Hematopoietic multipotent progenitor cell treated with erythropoietin and hydrocortisone succinate and interleukin-3 and kit ligand, for 6 days (in vitro differentiated cells): ENCODE results near the gene TANGO6.
"Not testable (repeated sequence)": the region's sequence is repeated elsewhere in the genome, so short reads cannot be mapped to it uniquely, and the experiment has no call there.

Experiments used
- DNase-seq: peaks from one replicate; pipeline ENCODE4 v3.0.0-alpha.2; 2015

Gene TANGO6

DNA sequence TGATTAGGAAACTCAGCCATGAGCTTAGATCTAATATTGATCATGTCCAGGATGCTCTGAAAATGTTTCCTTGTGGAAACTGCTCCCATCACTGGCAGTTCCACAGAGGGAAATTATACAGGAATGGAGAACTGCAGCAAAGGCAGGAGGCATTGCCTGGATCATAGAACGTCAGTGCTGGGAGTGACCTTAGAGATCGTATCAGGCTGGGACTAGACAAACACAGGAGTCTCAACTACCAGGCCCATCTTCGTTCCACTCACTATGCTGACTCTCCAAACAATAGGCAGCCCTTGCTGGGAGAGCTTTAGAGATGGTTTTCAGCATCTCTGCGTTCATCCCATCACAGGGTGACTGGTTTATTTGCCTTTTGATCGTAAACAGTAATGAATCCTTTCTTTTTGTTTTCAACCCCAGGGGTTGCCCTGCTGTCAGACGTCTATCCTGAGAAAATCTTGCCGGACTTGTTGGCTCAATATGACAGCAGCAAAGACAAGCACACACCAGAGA, 130.3 kb downstream of the TANGO6 start:
- no peak for DNase-seq

DNA sequence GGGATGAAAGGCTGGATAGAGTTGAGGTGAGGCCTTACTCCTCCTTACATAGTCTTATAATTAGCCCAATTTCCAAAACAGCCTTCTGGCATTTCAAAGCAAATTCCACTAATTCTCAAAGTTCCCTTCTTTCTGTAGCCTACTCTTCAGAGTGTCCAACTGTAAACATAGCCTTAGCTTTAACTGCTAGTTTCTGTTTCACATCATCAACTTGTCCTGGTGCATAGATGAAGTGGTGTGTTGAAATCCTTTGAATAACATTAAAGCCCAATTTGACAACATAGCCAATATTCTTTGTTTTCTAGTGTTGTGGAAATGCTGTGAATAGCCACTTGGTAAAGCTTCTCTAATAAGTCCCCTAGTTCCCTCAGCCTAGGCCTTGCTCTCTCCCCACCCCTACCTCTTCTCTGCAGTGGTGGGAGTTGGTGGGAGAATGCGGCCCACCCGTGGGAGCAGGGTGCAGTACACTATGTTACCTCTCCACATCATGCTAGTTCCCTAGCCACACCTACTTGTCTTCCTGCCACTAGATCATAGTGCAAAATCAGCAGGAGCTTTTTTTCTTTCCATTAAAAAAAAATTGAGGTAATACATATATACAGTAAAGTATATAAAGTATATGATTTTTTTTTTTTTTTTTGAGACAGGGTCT, 135.1 kb downstream of the TANGO6 start:
- no peak for DNase-seq

- no peak for DNase-seq
Measured at GRCh38 chr16:68980695-68981315, 137.5 kb downstream of the TANGO6 start.

GRCh38 chr16:68981971-68982370, 138.6 kb downstream of the TANGO6 start:
- DNase-seq = no peak

DNA sequence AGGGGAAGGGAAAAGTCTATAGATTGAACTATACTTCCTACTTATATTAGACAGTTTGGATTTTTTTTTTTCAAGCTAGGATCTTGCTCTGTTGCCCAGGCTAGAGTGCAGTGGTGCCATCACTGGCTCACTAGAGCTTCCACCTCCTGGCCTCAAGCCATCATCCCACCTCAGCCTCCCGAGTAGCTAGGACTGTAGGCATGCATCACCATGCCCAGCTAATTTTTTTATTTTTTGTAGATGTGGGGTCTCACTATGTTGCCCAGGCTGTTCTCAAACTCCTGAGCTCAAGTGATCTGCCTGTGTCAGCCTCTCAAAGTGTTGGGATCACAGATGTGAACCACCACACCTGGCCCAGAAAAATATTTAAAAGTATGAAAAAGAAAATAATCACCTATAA, 141.1 kb downstream of the TANGO6 start:
- no peak for DNase-seq

DNA sequence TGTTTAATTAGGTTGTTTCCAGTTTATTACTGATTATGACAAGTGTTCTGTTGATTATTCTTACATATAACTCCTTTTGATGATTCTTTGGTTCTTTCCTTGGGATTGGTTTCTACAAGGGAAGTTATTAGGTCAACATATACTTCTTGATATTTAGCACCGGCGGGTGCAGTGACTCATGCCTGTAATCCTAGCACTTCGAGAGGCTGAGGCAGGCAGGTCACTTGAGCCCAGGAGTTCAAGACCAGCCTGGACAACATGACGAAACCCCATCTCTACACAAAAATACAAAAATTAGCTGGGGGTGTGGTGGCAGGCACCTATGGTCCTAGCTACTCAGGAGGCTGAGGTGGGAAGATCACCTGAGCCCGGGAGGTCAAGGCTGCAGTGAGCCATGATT, 141.9 kb downstream of the TANGO6 start:
- no peak for DNase-seq

DNA sequence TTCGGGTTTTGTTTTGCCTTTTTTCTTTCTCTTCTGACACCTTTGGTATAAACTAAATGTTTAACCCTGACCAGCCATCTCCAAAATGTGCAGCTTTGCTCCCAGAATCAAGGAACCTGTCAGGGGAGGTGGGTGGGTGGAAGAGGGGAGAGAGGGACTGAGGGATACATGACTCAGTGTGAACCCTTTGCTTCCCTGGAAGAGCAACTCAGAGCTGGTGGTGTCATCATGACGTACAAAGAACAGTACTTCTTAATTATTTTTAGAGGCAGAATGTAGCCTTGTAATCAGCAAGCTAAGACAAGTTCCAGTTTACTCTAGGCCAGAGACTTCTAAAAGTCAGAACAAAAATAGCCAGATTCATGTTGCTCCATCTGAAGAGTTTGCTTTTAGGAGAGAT, 142.5 kb downstream of the TANGO6 start:
- no peak for DNase-seq

DNA sequence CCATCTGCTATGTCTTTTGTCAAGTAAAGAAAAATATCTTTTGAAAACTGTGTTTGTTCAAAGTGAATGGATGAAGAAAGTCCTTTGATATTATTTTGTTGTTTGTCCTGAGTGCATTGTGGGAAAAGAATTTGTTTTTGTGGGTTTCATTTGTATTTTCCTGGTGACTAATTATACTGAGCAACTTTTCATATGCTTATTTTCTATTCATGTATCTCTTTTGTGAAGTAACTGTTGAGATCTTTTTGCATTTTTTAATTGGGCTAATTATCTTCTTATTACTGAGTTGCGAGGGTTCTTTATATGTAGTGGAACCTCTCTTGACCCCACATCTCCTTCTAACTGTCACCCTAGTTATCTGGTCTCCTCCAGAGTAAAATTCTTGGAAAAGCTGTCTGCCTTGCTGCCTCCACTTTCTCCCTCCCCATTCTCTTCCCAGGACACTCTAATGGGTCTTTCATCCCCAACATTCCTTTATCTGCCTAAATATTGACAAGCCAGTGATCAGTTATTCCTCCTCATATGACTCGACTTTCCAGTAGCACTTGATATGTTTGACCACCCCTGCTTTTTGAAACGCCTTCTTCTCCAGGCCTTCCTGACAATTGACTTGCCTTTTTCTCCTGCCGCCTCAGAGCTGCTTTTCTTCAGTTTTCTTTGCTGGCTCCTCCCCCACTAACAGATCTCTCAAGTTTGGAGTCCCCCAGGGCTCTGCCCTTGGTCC, 144.6 kb downstream of the TANGO6 start:
- DNase-seq = no peak

GRCh38 chr16:68990172-68990845, 147.0 kb downstream of the TANGO6 start:
- not testable (repeated sequence) for DNase-seq

- DNase-seq = no peak
Measured at GRCh38 chr16:68991075-68991474, 147.7 kb downstream of the TANGO6 start.

- DNase-seq = no peak
Measured at GRCh38 chr16:68992521-68992920, 149.2 kb downstream of the TANGO6 start.

DNA sequence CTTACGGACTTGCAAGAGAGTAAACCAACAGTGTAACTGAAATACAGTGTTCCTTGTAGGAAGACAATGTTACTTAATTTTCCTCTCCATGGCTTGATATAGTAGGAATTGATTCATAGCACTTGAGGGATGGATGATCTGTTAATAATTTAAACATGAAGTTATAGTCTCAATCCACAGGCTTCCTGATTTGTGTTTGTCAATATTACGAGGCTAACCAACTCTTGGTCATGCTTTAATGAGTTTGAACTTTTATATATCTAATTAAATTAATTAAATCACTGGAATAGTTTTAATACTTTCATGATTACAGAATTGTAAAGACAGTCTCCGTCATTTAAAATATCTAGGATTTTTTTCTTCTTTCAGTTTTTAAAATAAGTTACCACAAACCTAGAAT, 150.1 kb downstream of the TANGO6 start:
- DNase-seq = no peak

- DNase-seq = no peak
Measured at GRCh38 chr16:68993885-68994284, 150.6 kb downstream of the TANGO6 start.

DNA sequence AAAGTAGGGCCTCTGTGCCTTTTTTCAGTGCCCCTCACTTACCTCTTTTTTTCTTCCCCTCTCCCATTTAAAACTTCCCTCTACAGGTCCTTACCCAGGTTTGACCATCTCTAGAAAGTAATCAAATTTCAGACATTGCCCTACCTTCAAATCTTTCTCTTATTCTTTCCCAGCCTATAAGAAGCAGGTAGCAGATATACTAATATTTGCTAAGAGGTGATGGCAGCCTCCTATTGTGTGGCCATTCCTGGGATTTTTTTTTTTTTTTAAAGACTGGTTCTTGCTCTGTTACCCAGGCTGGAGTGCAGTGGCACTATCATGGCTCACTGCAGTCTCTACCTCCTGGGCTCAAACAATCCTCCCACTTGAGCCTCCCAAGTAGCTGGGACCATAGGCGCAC, 151.0 kb downstream of the TANGO6 start:
- no peak for DNase-seq

- peak; percentile 74 for DNase-seq
Measured at GRCh38 chr16:68995011-68995504, 151.7 kb downstream of the TANGO6 start.

DNA sequence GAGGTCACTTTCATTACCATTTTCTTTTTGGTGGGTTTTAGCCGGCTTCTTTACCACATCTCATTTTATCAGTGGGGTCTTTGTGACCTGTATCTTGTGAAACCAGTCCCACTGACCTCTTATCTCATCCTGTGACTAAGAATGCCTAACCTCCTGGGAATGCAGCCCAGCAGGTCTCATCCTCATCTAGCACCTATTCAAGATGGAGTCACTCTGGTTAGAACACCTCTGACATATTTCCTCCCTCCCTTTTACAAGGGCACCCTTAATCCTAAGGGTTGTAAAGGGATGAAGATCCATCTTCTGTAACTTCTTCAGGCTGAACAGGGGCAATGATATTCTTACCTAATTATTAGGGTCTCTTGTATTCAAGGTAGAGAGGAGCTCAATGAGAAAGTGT, 154.2 kb downstream of the TANGO6 start:
- no peak for DNase-seq

GRCh38 chr16:68999114-68999513, 155.8 kb downstream of the TANGO6 start:
- DNase-seq = no peak

DNA sequence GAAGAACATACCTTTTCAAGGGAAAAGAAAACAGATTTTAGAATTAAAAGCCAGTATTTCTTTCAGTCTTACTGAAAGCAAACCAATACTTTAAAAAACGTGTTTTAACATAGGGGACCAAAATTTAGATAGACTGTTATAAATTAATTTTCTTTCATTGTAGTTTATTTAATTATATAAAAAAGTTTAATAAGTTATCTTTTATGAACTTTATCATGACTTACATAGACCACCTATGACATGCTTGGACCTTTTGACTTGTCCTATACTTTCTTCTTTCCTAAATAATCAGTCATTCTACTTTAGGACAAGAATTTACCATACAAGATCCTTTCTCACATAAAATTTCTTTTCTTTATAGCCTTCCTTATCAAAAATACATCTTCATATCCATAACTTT, 160.2 kb downstream of the TANGO6 start:
- peak; percentile 31 for DNase-seq

- DNase-seq = no peak
Measured at GRCh38 chr16:69005641-69006355, 162.5 kb downstream of the TANGO6 start.

- DNase-seq = no peak
Measured at GRCh38 chr16:69012906-69013305, 169.6 kb downstream of the TANGO6 start.

GRCh38 chr16:69013991-69014390, 170.7 kb downstream of the TANGO6 start:
- DNase-seq = no peak

GRCh38 chr16:69014811-69015210, 171.5 kb downstream of the TANGO6 start:
- no peak for DNase-seq
